GM12878 (cell line): ENCODE measurements around the gene USF3. TPM values are rescaled to one million over a fixed set of nuclear protein-coding genes. Genes with fewer than 3 reads are reported as not detected.
A peak's percentile ranks its signal among the peaks of the same experiment; 100 is the strongest.

Source experiments
- ATF7 ChIP-seq: fragments of 450-650 bp; IDR thresholded peaks from 2 replicates; pipeline ENCODE4 v1.6.1; 2016; ENCODE audit warnings: low read depth, mild to moderate bottlenecking
- BACH1 ChIP-seq: fragments of 450-650 bp; IDR thresholded peaks from 2 replicates; pipeline ENCODE4 v1.6.1; 2017; ENCODE audit warnings: mild to moderate bottlenecking, borderline replicate concordance
- BMI1 ChIP-seq: fragments of 450-650 bp; IDR thresholded peaks from 2 replicates; pipeline ENCODE4 v1.6.1; 2016; ENCODE audit warnings: mild to moderate bottlenecking, moderate library complexity, borderline replicate concordance
- BRCA1 ChIP-seq: IDR thresholded peaks from 2 replicates; pipeline ENCODE4 v1.6.1; 2011; ENCODE audit warnings: low read depth, low read length, improper control_type of control experiment
- CHD2 ChIP-seq: IDR thresholded peaks from 2 replicates; pipeline ENCODE4 v1.6.1; 2011; ENCODE audit warnings: low read depth, low read length, improper control_type of control experiment, borderline replicate concordance
- DPF2 ChIP-seq: fragments of 450-650 bp; IDR thresholded peaks from 2 replicates; pipeline ENCODE4 v1.6.1; 2017; ENCODE audit warnings: mild to moderate bottlenecking
- EED ChIP-seq: sonication (generic); IDR thresholded peaks from 2 replicates; pipeline ENCODE4 v1.6.1; 2016; ENCODE audit warnings: antibody characterized with exemption, low read depth
- EZH2 ChIP-seq: IDR thresholded peaks from 2 replicates; pipeline ENCODE4 v1.6.1; 2012; ENCODE audit warnings: low read depth, mild to moderate bottlenecking, control low read depth, inconsistent platforms, low read length, borderline replicate concordance; ENCODE audit not compliant: control insufficient read depth
- GATAD2B ChIP-seq: fragments of 450-650 bp; conservative IDR thresholded peaks from 2 replicates; pipeline ENCODE4 v1.6.1; 2017; ENCODE audit warnings: low read depth, mild to moderate bottlenecking, moderate library complexity
- JUNB ChIP-seq: IDR thresholded peaks from 2 replicates; pipeline ENCODE4 v1.6.1; 2016; ENCODE audit warnings: antibody characterized with exemption, mild to moderate bottlenecking
- JUND ChIP-seq: IDR thresholded peaks from 2 replicates; pipeline ENCODE4 v1.6.1; 2012; ENCODE audit warnings: low read depth, mild to moderate bottlenecking, low read length, improper control_type of control experiment, moderate library complexity
- MXI1 ChIP-seq: fragments of 150-350 bp; IDR thresholded peaks from 2 replicates; pipeline ENCODE4 v1.6.1; 2011; ENCODE audit warnings: low read depth, mild to moderate bottlenecking, inconsistent platforms, low read length, improper control_type of control experiment
- MYC ChIP-seq: IDR thresholded peaks from 2 replicates; pipeline ENCODE4 v1.6.1; 2011; ENCODE audit warnings: mild to moderate bottlenecking, low read length, moderate library complexity, inconsistent platforms; ENCODE audit not compliant: insufficient read depth, insufficient replicate concordance, insufficient read length, severe bottlenecking
- NR2C2 ChIP-seq: IDR thresholded peaks from 2 replicates; pipeline ENCODE4 v1.6.1; 2011; ENCODE audit warnings: borderline replicate concordance, low read depth; ENCODE audit not compliant: control insufficient read depth, insufficient read length
- NR2F1 ChIP-seq: fragments of 450-650 bp; conservative IDR thresholded peaks from 2 replicates; pipeline ENCODE4 v1.6.1; 2017; ENCODE audit warnings: mild to moderate bottlenecking
- PML ChIP-seq: IDR thresholded peaks from 2 replicates; pipeline ENCODE4 v1.6.1; 2012; ENCODE audit warnings: low read length, inconsistent platforms
- POLR2AphosphoS2 ChIP-seq: IDR thresholded peaks from 2 replicates; pipeline ENCODE4 v1.6.1; 2011; ENCODE audit warnings: low read depth, mild to moderate bottlenecking, low read length, improper control_type of control experiment, moderate library complexity
- STAT1 ChIP-seq: fragments of 450-650 bp; conservative IDR thresholded peaks from 2 replicates; pipeline ENCODE4 v1.6.1; 2014; ENCODE audit warnings: antibody characterized with exemption, mild to moderate bottlenecking
- TBL1XR1 ChIP-seq: IDR thresholded peaks from 2 replicates; pipeline ENCODE4 v1.6.1; 2012; ENCODE audit warnings: low read depth, low read length, improper control_type of control experiment
- ZNF24 ChIP-seq: fragments of 450-650 bp; IDR thresholded peaks from 2 replicates; pipeline ENCODE4 v1.6.1; 2017; ENCODE audit warnings: antibody characterized with exemption, mild to moderate bottlenecking
- ZNF622 ChIP-seq: fragments of 450-650 bp; IDR thresholded peaks from 2 replicates; pipeline ENCODE4 v1.6.1; 2017; ENCODE audit warnings: mild to moderate bottlenecking, inconsistent platforms
- ZZZ3 ChIP-seq: IDR thresholded peaks from 2 replicates; pipeline ENCODE4 v1.6.1; 2011; ENCODE audit warnings: low read depth; ENCODE audit not compliant: control insufficient read depth, insufficient read length
- polyA plus RNA-seq, 11 experiments: library from polyadenylated mRNA; depleted of rRNA in 4 of 11; unstranded in 6 of 11; stranded (reverse) in 5 of 11; fragments of >200 nt; fragmentation: Nextera tagmentation in 4 of 11; fragmentation: Illumina TruSeq in 1 of 11; extraction: Ambion mirVana in 4 of 11; extraction: Trizol in 1 of 11; gene quantifications; 1 replicate in 1 of 11; 2 replicates in 10 of 11; pipeline versions ENCODE4 v1.2.1 to v1.2.3, GENCODE V29; 2011 to 2016; ENCODE audit warnings: inconsistent platforms in 2 of 11, missing spikeins in 2 of 11, low read depth in 1 of 11
- total RNA-seq, 4 experiments: library from RNA; depleted of rRNA in 3 of 4; stranded (reverse); fragments of >200 nt in 3 of 4; fragmentation: Illumina TruSeq in 1 of 4; extraction: Trizol in 1 of 4; gene quantifications; 2 replicates each; pipeline versions ENCODE4 v1.2.1 to v1.2.3, GENCODE V29; 2013 to 2021
- TF ChIP-seq, protein P1 (sequence below): IDR thresholded peaks from 2 replicates; pipeline ENCODE4 v1.6.1; 2012; ENCODE audit warnings: improper control_type of control experiment, low read depth, low read length; ENCODE audit not compliant: insufficient replicate concordance
- TF ChIP-seq, protein P2 (sequence below): fragments of 450-650 bp; IDR thresholded peaks from 2 replicates; pipeline ENCODE4 v1.6.1; 2018; ENCODE audit warnings: borderline replicate concordance, mild to moderate bottlenecking; ENCODE audit not compliant: partially characterized antibody

The USF3 gene
- total and polyA plus RNA-seq, 10 of the 15 experiments (the other 5 are each of a cell fraction or from before 2014, with no cell fraction given): 3.1 to 15.9 (median 7.8) TPM

- TF ChIP-seq, protein P1, sequence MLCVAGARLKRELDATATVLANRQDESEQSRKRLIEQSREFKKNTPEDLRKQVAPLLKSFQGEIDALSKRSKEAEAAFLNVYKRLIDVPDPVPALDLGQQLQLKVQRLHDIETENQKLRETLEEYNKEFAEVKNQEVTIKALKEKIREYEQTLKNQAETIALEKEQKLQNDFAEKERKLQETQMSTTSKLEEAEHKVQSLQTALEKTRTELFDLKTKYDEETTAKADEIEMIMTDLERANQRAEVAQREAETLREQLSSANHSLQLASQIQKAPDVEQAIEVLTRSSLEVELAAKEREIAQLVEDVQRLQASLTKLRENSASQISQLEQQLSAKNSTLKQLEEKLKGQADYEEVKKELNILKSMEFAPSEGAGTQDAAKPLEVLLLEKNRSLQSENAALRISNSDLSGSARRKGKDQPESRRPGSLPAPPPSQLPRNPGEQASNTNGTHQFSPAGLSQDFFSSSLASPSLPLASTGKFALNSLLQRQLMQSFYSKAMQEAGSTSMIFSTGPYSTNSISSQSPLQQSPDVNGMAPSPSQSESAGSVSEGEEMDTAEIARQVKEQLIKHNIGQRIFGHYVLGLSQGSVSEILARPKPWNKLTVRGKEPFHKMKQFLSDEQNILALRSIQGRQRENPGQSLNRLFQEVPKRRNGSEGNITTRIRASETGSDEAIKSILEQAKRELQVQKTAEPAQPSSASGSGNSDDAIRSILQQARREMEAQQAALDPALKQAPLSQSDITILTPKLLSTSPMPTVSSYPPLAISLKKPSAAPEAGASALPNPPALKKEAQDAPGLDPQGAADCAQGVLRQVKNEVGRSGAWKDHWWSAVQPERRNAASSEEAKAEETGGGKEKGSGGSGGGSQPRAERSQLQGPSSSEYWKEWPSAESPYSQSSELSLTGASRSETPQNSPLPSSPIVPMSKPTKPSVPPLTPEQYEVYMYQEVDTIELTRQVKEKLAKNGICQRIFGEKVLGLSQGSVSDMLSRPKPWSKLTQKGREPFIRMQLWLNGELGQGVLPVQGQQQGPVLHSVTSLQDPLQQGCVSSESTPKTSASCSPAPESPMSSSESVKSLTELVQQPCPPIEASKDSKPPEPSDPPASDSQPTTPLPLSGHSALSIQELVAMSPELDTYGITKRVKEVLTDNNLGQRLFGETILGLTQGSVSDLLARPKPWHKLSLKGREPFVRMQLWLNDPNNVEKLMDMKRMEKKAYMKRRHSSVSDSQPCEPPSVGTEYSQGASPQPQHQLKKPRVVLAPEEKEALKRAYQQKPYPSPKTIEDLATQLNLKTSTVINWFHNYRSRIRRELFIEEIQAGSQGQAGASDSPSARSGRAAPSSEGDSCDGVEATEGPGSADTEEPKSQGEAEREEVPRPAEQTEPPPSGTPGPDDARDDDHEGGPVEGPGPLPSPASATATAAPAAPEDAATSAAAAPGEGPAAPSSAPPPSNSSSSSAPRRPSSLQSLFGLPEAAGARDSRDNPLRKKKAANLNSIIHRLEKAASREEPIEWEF: no peak
- TF ChIP-seq NR2F1 (peak; percentile 99), ATF7 (peak; percentile 82), EZH2 (no peak), JUND (0 out of 2 replicates have a peak, but pooled peaks have one; percentile 18), PML (0 out of 2 replicates have a peak, but pooled peaks have one; percentile 51), MXI1 (peak; percentile 92), CHD2 (peak; percentile 86), BACH1 (peak; percentile 28; the same call in 1 of the 2 replicates), GATAD2B (peak; percentile 24; the same call in 1 of the 2 replicates), JUNB (no peak), ZNF622 (no peak), MYC (peak; percentile 76), TBL1XR1 (peak; percentile 67; the same call in 1 of the 2 replicates), NR2C2 (peak; percentile 87), BMI1 (no peak), DPF2 (0 out of 2 replicates have a peak, but pooled peaks have one; percentile 18), EED (peak; percentile 4; the same call in 1 of the 2 replicates), STAT1 (no peak), POLR2AphosphoS2 (no peak), ZNF24 (0 out of 2 replicates have a peak, but pooled peaks have one; percentile 11), BRCA1 (no peak), ZZZ3 (no peak)
- TF ChIP-seq, protein P2, sequence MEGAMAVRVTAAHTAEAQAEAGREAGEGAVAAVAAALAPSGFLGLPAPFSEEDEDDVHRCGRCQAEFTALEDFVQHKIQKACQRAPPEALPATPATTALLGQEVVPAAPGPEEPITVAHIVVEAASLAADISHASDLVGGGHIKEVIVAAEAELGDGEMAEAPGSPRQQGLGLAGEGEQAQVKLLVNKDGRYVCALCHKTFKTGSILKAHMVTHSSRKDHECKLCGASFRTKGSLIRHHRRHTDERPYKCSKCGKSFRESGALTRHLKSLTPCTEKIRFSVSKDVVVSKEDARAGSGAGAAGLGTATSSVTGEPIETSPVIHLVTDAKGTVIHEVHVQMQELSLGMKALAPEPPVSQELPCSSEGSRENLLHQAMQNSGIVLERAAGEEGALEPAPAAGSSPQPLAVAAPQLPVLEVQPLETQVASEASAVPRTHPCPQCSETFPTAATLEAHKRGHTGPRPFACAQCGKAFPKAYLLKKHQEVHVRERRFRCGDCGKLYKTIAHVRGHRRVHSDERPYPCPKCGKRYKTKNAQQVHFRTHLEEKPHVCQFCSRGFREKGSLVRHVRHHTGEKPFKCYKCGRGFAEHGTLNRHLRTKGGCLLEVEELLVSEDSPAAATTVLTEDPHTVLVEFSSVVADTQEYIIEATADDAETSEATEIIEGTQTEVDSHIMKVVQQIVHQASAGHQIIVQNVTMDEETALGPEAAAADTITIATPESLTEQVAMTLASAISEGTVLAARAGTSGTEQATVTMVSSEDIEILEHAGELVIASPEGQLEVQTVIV: peak; percentile 45
These were observed 49.5 kb upstream of the USF3 start, which contains the start of gene NAA50 (continued) for GRCh38 chr3:113745756-113746547.
